ENCODE measurements around the gene DSCAM.

Gene DSCAM

DNA sequence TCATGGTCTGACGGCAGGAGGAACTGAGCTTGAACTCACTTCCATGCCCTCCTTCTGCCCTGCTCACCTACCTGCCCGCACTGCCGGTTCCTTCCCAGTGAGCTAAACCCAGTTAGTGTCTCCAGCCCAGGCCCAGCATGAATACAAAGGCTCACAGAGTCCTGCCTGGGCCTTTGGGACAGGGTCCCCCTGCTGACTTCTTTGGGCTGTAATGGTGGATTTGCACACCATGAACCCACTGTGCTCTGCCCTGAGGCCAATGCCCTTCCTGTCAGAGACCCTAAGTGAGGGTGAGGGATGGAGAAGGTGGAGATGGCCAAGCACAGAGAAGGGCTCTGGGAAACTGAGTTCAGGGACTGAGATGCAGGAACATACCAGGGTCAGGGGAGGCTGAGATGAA, 826.3 kb downstream of the DSCAM start:
- Histone ChIP-seq H3K4me3 (ENCODE audit: low read length) (no peak overlapping the region), H3K27me3 (ENCODE audit: control insufficient read depth, insufficient read depth, low read length) (no peaks in the 10 kb centered on the region), H3K9me3 (ENCODE audit: control insufficient read depth, low read length) (no peaks in the 10 kb centered on the region), H3K4me1 (ENCODE audit: control insufficient read depth, insufficient read depth, low read length) (no peaks in the 10 kb centered on the region), H3K36me3 (ENCODE audit: control insufficient read depth, insufficient read depth, low read length) (no peaks in the 10 kb centered on the region), H3K9ac (ENCODE audit: low read length) (no peak overlapping the region)

DNA sequence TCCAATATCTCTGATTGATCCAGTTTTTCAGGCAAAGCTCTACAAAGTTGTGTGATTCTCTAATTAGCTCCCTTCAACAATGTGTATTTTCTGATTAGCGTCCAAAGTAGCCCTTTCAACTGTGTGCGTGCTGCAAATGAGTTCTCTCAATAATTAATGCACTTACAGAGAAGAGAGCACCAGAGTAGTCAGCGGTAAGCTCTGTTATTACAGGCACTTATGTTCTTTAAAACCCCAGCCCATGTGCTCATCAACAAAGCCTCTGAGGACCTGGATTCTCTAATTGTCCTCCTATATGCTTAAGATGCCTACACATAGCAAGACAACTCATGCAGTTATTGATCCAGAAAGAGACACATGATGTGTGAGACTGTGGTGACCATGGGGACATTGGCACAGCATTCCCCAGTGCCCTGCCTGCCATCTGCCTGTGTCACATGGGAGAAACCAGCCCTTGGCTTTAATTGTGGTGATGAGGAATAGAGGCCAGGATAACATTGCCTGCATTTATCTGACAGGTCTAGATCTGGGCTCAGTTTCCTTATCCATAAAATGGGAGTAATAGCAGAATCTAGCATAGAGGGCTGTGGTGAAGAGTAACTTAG, 828.0 kb downstream of the DSCAM start:
- no peaks in the 10 kb centered on the region for H3K9me3 ChIP-seq (ENCODE audit: control insufficient read depth, low read length)
- no peaks in the 10 kb centered on the region for H3K27me3 ChIP-seq (ENCODE audit: control insufficient read depth, insufficient read depth, low read length)
- no peaks in the 10 kb centered on the region for H3K4me1 ChIP-seq (ENCODE audit: control insufficient read depth, insufficient read depth, low read length)
- no peaks in the 10 kb centered on the region for H3K36me3 ChIP-seq (ENCODE audit: control insufficient read depth, insufficient read depth, low read length)
- no peak overlapping the region for H3K4me3 ChIP-seq (ENCODE audit: low read length)
- H3K9ac ChIP-seq (ENCODE audit: low read length) = no peak overlapping the region

DNA sequence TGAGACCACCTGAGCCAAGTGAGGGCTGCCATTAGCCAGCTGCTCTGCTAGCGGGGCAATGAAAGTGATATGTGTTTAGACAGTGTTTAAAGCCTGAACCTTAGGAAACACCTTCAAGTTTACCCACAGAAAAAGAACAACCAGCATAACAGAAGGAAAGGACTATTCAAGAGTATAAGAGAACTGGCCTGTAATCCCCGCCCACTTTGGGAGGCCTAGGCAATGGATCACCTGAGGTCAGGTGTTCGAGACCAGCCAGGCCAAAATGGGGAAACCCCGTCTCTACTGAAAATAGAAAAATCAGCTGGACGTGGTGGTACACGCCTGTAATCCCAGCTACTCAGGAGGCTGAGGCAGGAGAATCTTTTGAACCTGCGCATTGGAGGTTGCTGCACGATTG, 830.3 kb downstream of the DSCAM start:
- H3K27me3 ChIP-seq (ENCODE audit: control insufficient read depth, insufficient read depth, low read length) = no peaks in the 10 kb centered on the region
- no peak overlapping the region for H3K9ac ChIP-seq (ENCODE audit: low read length)
- H3K36me3 ChIP-seq (ENCODE audit: control insufficient read depth, insufficient read depth, low read length) = no peaks in the 10 kb centered on the region
- H3K9me3 ChIP-seq (ENCODE audit: control insufficient read depth, low read length) = no peaks in the 10 kb centered on the region
- no peak overlapping the region for H3K4me3 ChIP-seq (ENCODE audit: low read length)
- no peaks in the 10 kb centered on the region for H3K4me1 ChIP-seq (ENCODE audit: control insufficient read depth, insufficient read depth, low read length)

DNA sequence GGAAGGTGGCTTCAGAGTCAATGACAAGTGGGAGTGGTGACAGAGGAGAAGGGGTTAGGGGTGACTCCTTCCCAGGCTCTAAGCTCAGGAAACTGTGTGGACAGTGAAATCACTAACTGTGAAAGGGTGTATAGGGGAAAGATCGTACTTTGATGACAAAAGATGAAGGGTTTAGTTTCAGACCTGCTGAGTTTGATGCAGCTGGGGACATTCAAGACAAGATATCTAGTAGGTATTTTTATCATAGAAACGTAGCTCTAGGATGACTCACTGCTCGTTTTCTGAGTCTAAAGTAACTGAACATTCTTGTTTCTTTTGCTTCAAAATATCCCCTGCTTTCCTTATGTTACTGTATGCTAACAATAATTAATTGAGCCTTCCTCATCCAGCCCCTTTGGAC, 830.7 kb downstream of the DSCAM start:
- Histone ChIP-seq H3K27me3 (ENCODE audit: control insufficient read depth, insufficient read depth, low read length) (no peaks in the 10 kb centered on the region), H3K9ac (ENCODE audit: low read length) (no peak overlapping the region), H3K36me3 (ENCODE audit: control insufficient read depth, insufficient read depth, low read length) (no peaks in the 10 kb centered on the region), H3K9me3 (ENCODE audit: control insufficient read depth, low read length) (no peaks in the 10 kb centered on the region), H3K4me1 (ENCODE audit: control insufficient read depth, insufficient read depth, low read length) (no peaks in the 10 kb centered on the region), H3K4me3 (ENCODE audit: low read length) (no peak overlapping the region)

DNA sequence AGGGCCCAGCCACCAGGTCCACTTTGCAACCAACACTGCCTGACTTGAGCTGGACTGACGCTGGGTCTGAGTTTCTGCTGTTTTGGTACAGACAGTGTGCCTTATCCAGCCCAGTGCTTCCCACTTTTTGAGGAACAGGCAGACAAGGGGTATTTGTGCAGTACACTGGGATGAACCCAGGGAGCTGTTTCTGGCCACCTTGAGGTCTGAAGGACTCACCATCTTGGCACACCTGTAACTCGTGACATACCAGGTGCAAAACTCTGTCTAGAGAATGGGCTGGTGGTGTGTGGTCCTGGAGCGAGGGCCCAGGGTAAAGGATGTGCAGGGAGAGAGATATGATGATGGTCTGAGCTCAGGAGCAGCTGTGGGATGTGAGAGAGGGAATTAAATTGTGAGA, 831.1 kb downstream of the DSCAM start:
- no peaks in the 10 kb centered on the region for H3K4me1 ChIP-seq (ENCODE audit: control insufficient read depth, insufficient read depth, low read length)
- no peak overlapping the region for H3K9ac ChIP-seq (ENCODE audit: low read length)
- H3K36me3 ChIP-seq (ENCODE audit: control insufficient read depth, insufficient read depth, low read length) = no peaks in the 10 kb centered on the region
- H3K9me3 ChIP-seq (ENCODE audit: control insufficient read depth, low read length) = no peaks in the 10 kb centered on the region
- H3K27me3 ChIP-seq (ENCODE audit: control insufficient read depth, insufficient read depth, low read length) = no peaks in the 10 kb centered on the region
- H3K4me3 ChIP-seq (ENCODE audit: low read length) = no peak overlapping the region

DNA sequence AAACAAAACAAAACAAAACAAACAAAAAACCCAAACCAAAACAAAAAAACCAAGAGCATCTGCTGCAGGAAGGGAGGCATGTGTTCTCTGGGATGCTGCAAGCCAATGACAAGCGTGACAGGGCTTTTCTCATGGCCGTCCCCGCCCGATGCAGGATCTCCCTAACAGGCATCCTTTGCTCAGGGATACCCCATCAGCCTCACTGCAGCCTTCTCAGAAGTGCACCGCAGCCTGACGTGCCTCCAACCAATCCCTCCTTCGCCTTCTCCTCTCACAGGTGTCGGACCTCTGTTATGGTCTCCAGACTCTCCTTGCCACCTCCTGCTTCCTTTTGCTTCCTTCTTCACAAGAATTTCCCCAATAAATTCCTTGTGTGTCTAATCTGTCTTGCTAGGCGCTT, 832.6 kb downstream of the DSCAM start:
- Histone ChIP-seq H3K9me3 (ENCODE audit: control insufficient read depth, low read length) (no peaks in the 10 kb centered on the region), H3K4me3 (ENCODE audit: low read length) (no peak overlapping the region), H3K27me3 (ENCODE audit: control insufficient read depth, insufficient read depth, low read length) (no peaks in the 10 kb centered on the region), H3K9ac (ENCODE audit: low read length) (no peak overlapping the region), H3K36me3 (ENCODE audit: control insufficient read depth, insufficient read depth, low read length) (no peaks in the 10 kb centered on the region), H3K4me1 (ENCODE audit: control insufficient read depth, insufficient read depth, low read length) (no peaks in the 10 kb centered on the region)

DNA sequence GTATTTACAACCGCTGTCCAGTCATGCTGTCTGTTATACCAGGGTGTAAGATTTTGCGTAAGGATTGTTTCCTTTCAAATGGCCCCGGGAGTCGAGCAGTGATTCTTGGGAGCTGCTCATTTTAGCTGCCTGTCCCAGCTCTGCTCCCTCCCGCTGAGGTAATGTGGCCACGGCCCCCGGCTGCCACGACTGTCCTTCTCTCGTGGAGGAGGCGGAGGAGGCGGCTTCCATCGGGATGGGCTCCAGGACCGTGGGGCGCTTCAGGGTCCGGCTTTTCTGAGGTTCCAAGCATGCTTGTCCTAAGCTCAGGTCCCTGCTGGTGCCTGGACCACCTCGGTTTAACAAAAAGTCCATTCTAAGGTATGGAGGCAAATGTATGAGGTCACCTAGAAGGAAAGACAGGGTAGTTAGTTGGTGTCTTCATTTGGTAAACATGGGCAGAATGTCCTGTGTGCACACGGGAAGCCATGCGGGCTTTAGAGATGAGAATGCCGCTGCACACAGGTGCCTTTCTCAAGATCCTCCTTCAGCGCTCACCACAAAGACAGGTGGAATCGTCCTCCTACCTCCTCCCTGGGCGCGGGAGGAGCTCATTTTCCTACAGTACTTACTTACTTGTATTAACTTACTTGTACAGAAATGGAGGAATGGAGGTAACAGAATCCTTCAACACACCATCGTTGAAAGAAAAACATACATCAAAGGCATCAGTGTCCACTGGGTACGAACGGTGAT, 833.8 kb downstream of the DSCAM start:
- no peaks in the 10 kb centered on the region for H3K9me3 ChIP-seq (ENCODE audit: control insufficient read depth, low read length)
- no peak overlapping the region for H3K9ac ChIP-seq (ENCODE audit: low read length)
- no peak overlapping the region for H3K4me3 ChIP-seq (ENCODE audit: low read length)
- H3K36me3 ChIP-seq (ENCODE audit: control insufficient read depth, insufficient read depth, low read length) = no peaks in the 10 kb centered on the region
- H3K4me1 ChIP-seq (ENCODE audit: control insufficient read depth, insufficient read depth, low read length) = no peaks in the 10 kb centered on the region
- no peaks in the 10 kb centered on the region for H3K27me3 ChIP-seq (ENCODE audit: control insufficient read depth, insufficient read depth, low read length)

DNA sequence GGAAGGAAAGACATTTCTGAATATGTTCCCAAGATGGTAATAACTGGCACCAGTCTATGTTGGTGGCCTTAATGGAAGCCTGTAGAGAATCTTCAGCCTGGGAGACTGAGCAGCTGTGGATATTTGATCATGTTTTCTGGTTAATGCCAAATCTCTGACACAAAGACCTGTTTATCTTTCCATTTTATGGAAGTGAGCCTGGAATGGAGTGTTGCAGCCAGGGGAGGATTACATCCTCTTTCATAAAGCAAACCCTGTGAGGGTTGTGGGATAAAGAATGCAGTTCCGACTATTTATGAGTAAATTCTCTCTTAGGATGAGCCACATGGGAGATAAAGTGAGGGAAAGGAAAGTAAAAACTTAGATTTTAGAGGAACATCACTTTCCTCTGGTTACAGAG, 835.6 kb downstream of the DSCAM start:
- H3K4me1 ChIP-seq (ENCODE audit: control insufficient read depth, insufficient read depth, low read length) = no peaks in the 10 kb centered on the region
- H3K9me3 ChIP-seq (ENCODE audit: control insufficient read depth, low read length) = no peaks in the 10 kb centered on the region

DNA sequence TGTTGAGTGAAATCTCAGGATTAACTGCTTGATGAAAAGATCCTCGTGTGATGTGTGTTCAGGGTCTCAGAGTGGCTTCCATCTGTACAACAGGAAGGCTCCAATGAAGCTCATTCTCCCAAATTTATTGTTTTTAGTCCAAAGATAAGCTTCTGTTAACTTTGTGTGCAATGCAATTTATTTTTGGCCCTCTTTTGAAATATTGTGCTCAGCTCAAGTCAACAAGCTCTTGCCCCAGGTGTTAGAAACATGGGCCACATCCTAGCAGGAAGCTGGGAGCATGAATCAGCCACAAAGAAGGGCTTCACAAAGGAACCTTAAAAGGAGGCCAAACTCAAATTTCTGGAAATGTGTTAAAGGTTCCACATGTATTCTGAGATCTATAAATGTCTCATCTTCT, 844.0 kb downstream of the DSCAM start:
- no peak overlapping the region for H3K9ac ChIP-seq (ENCODE audit: low read length)
- H3K9me3 ChIP-seq (ENCODE audit: control insufficient read depth, low read length) = no peaks in the 10 kb centered on the region
- no peak overlapping the region for H3K4me3 ChIP-seq (ENCODE audit: low read length)
- no peaks in the 10 kb centered on the region for H3K27me3 ChIP-seq (ENCODE audit: control insufficient read depth, insufficient read depth, low read length)
- H3K36me3 ChIP-seq (ENCODE audit: control insufficient read depth, insufficient read depth, low read length) = no peaks in the 10 kb centered on the region
- no peaks in the 10 kb centered on the region for H3K4me1 ChIP-seq (ENCODE audit: control insufficient read depth, insufficient read depth, low read length)

More for the DNA sequence above, 835.6 kb downstream of the DSCAM start:
- H3K36me3 ChIP-seq (ENCODE audit: control insufficient read depth, insufficient read depth, low read length) = no peaks in the 10 kb centered on the region
- H3K27me3 ChIP-seq (ENCODE audit: control insufficient read depth, insufficient read depth, low read length) = no peaks in the 10 kb centered on the region
- no peak overlapping the region for H3K9ac ChIP-seq (ENCODE audit: low read length)
- no peak overlapping the region for H3K4me3 ChIP-seq (ENCODE audit: low read length)

DNA sequence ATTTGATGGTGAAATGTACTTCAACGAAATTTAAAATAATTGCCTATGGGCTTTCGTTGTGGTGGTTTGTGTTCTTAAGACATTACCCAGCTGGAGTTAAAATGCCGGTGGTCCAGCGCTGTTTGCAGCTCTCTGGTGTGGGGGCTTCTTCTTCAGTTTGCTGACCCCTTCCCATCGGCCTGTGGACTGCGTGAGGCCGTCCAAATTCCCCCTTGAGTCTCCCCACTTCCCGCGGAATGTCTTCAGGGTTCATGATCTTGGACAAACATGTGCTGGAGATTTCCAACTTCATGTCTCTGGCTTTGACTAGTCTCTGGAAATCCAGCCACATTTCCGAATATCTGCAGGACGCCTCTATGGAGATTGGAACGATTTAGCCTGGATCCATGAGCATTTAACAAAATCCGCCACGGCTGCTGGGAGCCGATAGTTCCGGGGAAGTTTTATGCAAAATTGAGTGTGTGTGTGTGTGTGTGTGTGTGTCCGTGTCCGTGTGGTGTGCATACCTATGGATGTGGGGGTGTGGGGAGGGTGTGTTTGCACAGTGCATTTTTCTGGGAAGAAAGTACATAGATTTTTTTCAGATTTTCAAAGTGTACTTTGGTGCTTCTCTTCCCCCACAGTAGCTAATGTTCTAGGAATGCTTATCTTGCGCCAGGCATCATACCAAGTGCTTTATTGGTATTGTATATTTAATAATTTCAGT, 862.5 kb downstream of the DSCAM start:
- Histone ChIP-seq H3K9ac (ENCODE audit: low read length) (no peak overlapping the region), H3K36me3 (ENCODE audit: control insufficient read depth, insufficient read depth, low read length) (no peaks in the 10 kb centered on the region), H3K9me3 (ENCODE audit: control insufficient read depth, low read length) (no peaks in the 10 kb centered on the region), H3K27me3 (ENCODE audit: control insufficient read depth, insufficient read depth, low read length) (no peaks in the 10 kb centered on the region), H3K4me1 (ENCODE audit: control insufficient read depth, insufficient read depth, low read length) (no peaks in the 10 kb centered on the region), H3K4me3 (ENCODE audit: low read length) (no peak overlapping the region)

DNA sequence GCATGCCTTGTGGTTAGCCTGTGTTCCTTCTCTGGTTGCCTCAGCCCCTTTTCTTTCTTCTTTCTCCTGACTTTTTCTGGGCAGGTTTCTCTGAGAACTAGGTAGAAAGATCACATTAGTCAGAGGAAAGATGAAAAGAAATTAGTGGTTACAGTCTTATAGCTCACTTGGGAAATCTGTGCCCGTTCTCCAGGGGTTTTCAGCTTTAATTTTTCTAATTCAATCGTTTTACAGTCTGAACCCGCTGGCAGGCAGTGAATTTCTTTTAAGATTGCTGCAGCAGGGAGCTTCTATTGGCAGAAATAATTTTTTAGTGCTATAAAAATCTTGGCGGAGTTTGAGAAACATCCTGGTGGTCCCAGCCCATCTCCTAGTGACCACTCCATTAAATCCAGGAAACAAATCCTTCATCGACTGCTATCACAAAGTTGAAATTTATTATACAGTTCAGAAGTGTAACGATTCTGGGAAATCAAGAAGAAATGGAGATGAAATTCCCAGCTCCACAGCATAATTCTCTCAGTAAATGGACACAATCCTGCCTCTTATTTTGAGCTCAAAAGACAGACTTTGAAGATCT, 866.6 kb downstream of the DSCAM start:
- H3K36me3 ChIP-seq (ENCODE audit: control insufficient read depth, insufficient read depth, low read length) = no peaks in the 10 kb centered on the region
- H3K27me3 ChIP-seq (ENCODE audit: control insufficient read depth, insufficient read depth, low read length) = no peaks in the 10 kb centered on the region
- no peak overlapping the region for H3K9ac ChIP-seq (ENCODE audit: low read length)
- H3K4me3 ChIP-seq (ENCODE audit: low read length) = no peak overlapping the region
- H3K9me3 ChIP-seq (ENCODE audit: control insufficient read depth, low read length) = no peaks in the 10 kb centered on the region
- no peaks in the 10 kb centered on the region for H3K4me1 ChIP-seq (ENCODE audit: control insufficient read depth, insufficient read depth, low read length)

DNA sequence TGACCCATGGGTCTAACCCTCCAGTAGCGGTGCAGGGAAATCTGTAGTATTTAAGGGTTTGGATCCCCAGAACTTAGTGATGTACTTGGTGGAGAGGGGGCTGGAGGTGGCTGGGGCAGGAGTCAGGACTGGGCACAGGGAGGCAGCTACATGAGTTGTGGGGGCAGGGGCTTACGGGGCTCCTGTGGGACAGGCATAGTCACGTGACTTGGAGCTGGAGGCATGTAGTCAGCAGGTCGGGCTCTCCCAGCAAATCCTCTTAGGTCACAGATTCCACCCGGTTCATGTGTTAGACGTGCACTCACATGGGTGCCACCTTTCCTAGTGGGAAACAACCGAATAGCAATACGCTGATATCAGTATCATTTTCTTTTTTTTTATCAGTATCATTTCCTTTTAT, 867.6 kb downstream of the DSCAM start:
- H3K27me3 ChIP-seq (ENCODE audit: control insufficient read depth, insufficient read depth, low read length) = no peaks in the 10 kb centered on the region
- H3K4me3 ChIP-seq (ENCODE audit: low read length) = no peak overlapping the region
- no peaks in the 10 kb centered on the region for H3K4me1 ChIP-seq (ENCODE audit: control insufficient read depth, insufficient read depth, low read length)
- no peaks in the 10 kb centered on the region for H3K36me3 ChIP-seq (ENCODE audit: control insufficient read depth, insufficient read depth, low read length)
- no peaks in the 10 kb centered on the region for H3K9me3 ChIP-seq (ENCODE audit: control insufficient read depth, low read length)
- no peak overlapping the region for H3K9ac ChIP-seq (ENCODE audit: low read length)
